ENCODE results near the gene WDR93. TPM values are rescaled to one million over a fixed set of nuclear protein-coding genes. Genes with fewer than 3 reads are reported as not detected.
A peak's percentile ranks its signal among the peaks of the same experiment; 100 is the strongest.

The WDR93 gene
- 1 to 10 TPM in 1 of 8 experiments, under 1 TPM in 7; 0.09 to 2.6 (median 0.24) TPM for total RNA-seq

- peak; percentile 89 to 99 (median 98) for ATAC-seq (replicated peaks in 6 of 8)
- WGBS, 10 experiments = 5 to 100% (median 27%) methylated on average over 1 to 24 of the region's 60 CpGs; no CpG with 5 or more reads in 2 of the 10 experiments
- in situ Hi-C loops (cut with MboI; ENCODE audit: low pct_unique_long_range_greater_than_20kb in 2 of 9, low sequenced_read_pairs in 9 of 9, unreplicated experiment in 9 of 9) = no loop called here
These were observed at the start of gene WDR93, which contains the start of gene PEX11A for GRCh38 chr15:89690276-89691218. TSS of gene WDR93 (plus strand) at chr15:89690811. CDS start at chr15:89701747, 10,936 bp downstream. TSS of gene PEX11A (minus strand) at chr15:89690754. CDS start at chr15:89690632, 122 bp downstream.

GRCh38 chr15:89641053-89641452, 49.6 kb upstream of the WDR93 start:
- no peak overlapping the region for H3K4me3 ChIP-seq
- ATAC-seq (replicated peaks in 6 of 8) = no peak
- no peak overlapping the region for H3K27ac ChIP-seq
- H3K4me1 ChIP-seq (replicated peaks in 1 of 2) = no peaks in the 10 kb centered on the region
- in situ Hi-C loops (cut with MboI; ENCODE audit: low pct_unique_long_range_greater_than_20kb in 2 of 9, low sequenced_read_pairs in 9 of 9, unreplicated experiment in 9 of 9) = no loop called here
- 40 to 100% (median 100%) methylated on average over 1 to 5 of the region's 5 CpGs; no CpG with 5 or more reads in 2 of the 10 experiments for WGBS, 10 experiments

More at GRCh38 chr15:89690276-89691218, at the start of gene WDR93, which contains the start of gene PEX11A:
- Histone ChIP-seq H3K27ac (no peak within 1 kb of the TSS), H3K4me3 (peak within 1 kb of the TSS; percentile 43 to 58 (median 54)), H3K4me1 (replicated peaks in 1 of 2) (peaks cover 0 to 4% of the 10 kb centered on the region in 2 donors)

- WGBS, 10 experiments = 89 to 100% (median 97%) methylated on average over 2 to 11 of the region's 16 CpGs; no CpG with 5 or more reads in 7 of the 10 experiments
- Histone ChIP-seq H3K27ac (no peak overlapping the region), H3K4me1 (replicated peaks in 1 of 2) (no peaks in the 10 kb centered on the region), H3K4me3 (no peak overlapping the region)
- ATAC-seq (replicated peaks in 6 of 8) = no peak
- in situ Hi-C loops (cut with MboI; ENCODE audit: low pct_unique_long_range_greater_than_20kb in 2 of 9, low sequenced_read_pairs in 9 of 9, unreplicated experiment in 9 of 9) = no loop called here
These were observed 48.5 kb upstream of the WDR93 start for GRCh38 chr15:89642106-89642505.

GRCh38 chr15:89645680-89646079, 44.9 kb upstream of the WDR93 start:
- no peak overlapping the region for H3K4me3 ChIP-seq
- in situ Hi-C loops (cut with MboI; ENCODE audit: low pct_unique_long_range_greater_than_20kb in 2 of 9, low sequenced_read_pairs in 9 of 9, unreplicated experiment in 9 of 9) = no loop called here
- no peaks in the 10 kb centered on the region for H3K4me1 ChIP-seq (replicated peaks in 1 of 2)
- H3K27ac ChIP-seq = no peak overlapping the region
- ATAC-seq (replicated peaks in 6 of 8) = no peak
- WGBS, 10 experiments = 100% methylated on average over 1 to 2 of the region's 8 CpGs; no CpG with 5 or more reads in 8 of the 10 experiments

- no peak overlapping the region for H3K4me3 ChIP-seq
- peak in 6 of 8 experiments; percentile 2 to 30 (median 18) for ATAC-seq (replicated peaks in 6 of 8)
- in situ Hi-C loops (cut with MboI; ENCODE audit: low pct_unique_long_range_greater_than_20kb in 2 of 9, low sequenced_read_pairs in 9 of 9, unreplicated experiment in 9 of 9) = no loop called here
- no peaks in the 10 kb centered on the region for H3K4me1 ChIP-seq (replicated peaks in 1 of 2)
- 67 to 100% (median 84%) methylated on average over 1 to 5 of the region's 22 CpGs; no CpG with 5 or more reads in 2 of the 10 experiments for WGBS, 10 experiments
- no peak overlapping the region for H3K27ac ChIP-seq
These were observed 44.0 kb upstream of the WDR93 start for GRCh38 chr15:89646416-89647141.

GRCh38 chr15:89647191-89647851, 43.3 kb upstream of the WDR93 start:
- in situ Hi-C loops (cut with MboI; ENCODE audit: low pct_unique_long_range_greater_than_20kb in 2 of 9, low sequenced_read_pairs in 9 of 9, unreplicated experiment in 9 of 9) = no loop called here
- WGBS, 10 experiments = 0 to 80% (median 73%) methylated on average over 1 to 11 of the region's 25 CpGs; no CpG with 5 or more reads in 4 of the 10 experiments
- peak; percentile 71 to 97 (median 88) for ATAC-seq (replicated peaks in 6 of 8)
- no peak overlapping the region for H3K4me3 ChIP-seq
- H3K4me1 ChIP-seq (replicated peaks in 1 of 2) = no peaks in the 10 kb centered on the region
- no peak overlapping the region for H3K27ac ChIP-seq

GRCh38 chr15:89648106-89649012, 42.3 kb upstream of the WDR93 start:
- in situ Hi-C loops (cut with MboI; ENCODE audit: low pct_unique_long_range_greater_than_20kb in 2 of 9, low sequenced_read_pairs in 9 of 9, unreplicated experiment in 9 of 9) = no loop called here
- Histone ChIP-seq H3K27ac (no peak overlapping the region), H3K4me3 (no peak overlapping the region), H3K4me1 (replicated peaks in 1 of 2) (no peaks in the 10 kb centered on the region)
- peak in 2 of 8 experiments; percentile 5 to 14 for ATAC-seq (replicated peaks in 6 of 8)
- WGBS, 10 experiments = 87 to 99% (median 95%) methylated on average over 3 to 25 of the region's 102 CpGs; no CpG with 5 or more reads in 3 of the 10 experiments

- in situ Hi-C loops (cut with MboI; ENCODE audit: low pct_unique_long_range_greater_than_20kb in 2 of 9, low sequenced_read_pairs in 9 of 9, unreplicated experiment in 9 of 9) = no loop called here
- peak in 2 of 8 experiments; percentile 8 to 9 for ATAC-seq (replicated peaks in 6 of 8)
- 60 to 80% methylated on average over 1 of the region's 37 CpGs; no CpG with 5 or more reads in 8 of the 10 experiments for WGBS, 10 experiments
- H3K4me1 ChIP-seq (replicated peaks in 1 of 2) = peaks cover 2 to 4% of the 10 kb centered on the region in 2 donors
- H3K27ac ChIP-seq = no peak overlapping the region
- H3K4me3 ChIP-seq = no peak overlapping the region
These were observed 41.5 kb upstream of the WDR93 start for GRCh38 chr15:89649013-89649625.

- peaks cover 6 to 7% of the 10 kb centered on the region in 2 donors for H3K4me1 ChIP-seq (replicated peaks in 1 of 2)
- no peak overlapping the region for H3K27ac ChIP-seq
- in situ Hi-C loops (cut with MboI; ENCODE audit: low pct_unique_long_range_greater_than_20kb in 2 of 9, low sequenced_read_pairs in 9 of 9, unreplicated experiment in 9 of 9) = no loop called here
- WGBS, 10 experiments = 83 to 100% (median 96%) methylated on average over 1 to 7 of the region's 15 CpGs; no CpG with 5 or more reads in 2 of the 10 experiments
- ATAC-seq (replicated peaks in 6 of 8) = no peak
- no peak overlapping the region for H3K4me3 ChIP-seq
These were observed 40.9 kb upstream of the WDR93 start for GRCh38 chr15:89649716-89650115.

GRCh38 chr15:89652131-89652530, 38.5 kb upstream of the WDR93 start:
- ATAC-seq (replicated peaks in 6 of 8) = no peak
- Histone ChIP-seq H3K27ac (no peak overlapping the region), H3K4me3 (no peak overlapping the region), H3K4me1 (replicated peaks in 1 of 2) (peaks cover 6 to 7% of the 10 kb centered on the region in 2 donors)
- WGBS, 10 experiments = 57 to 100% (median 80%) methylated on average over 1 to 3 of the region's 7 CpGs; no CpG with 5 or more reads in 3 of the 10 experiments
- in situ Hi-C loops (cut with MboI; ENCODE audit: low pct_unique_long_range_greater_than_20kb in 2 of 9, low sequenced_read_pairs in 9 of 9, unreplicated experiment in 9 of 9) = no loop called here

- ATAC-seq (replicated peaks in 6 of 8) = no peak
- Histone ChIP-seq H3K27ac (no peak overlapping the region), H3K4me3 (no peak overlapping the region), H3K4me1 (replicated peaks in 1 of 2) (peaks cover 6 to 7% of the 10 kb centered on the region in 2 donors)
- in situ Hi-C loops (cut with MboI; ENCODE audit: low pct_unique_long_range_greater_than_20kb in 2 of 9, low sequenced_read_pairs in 9 of 9, unreplicated experiment in 9 of 9) = no loop called here
- 84 to 100% (median 88%) methylated on average over 2 to 5 of the region's 16 CpGs; no CpG with 5 or more reads in 7 of the 10 experiments for WGBS, 10 experiments
These were observed 37.9 kb upstream of the WDR93 start for GRCh38 chr15:89652666-89653065.

All from motor neuron (in vitro differentiated cells).